GM18873 (cell line): ENCODE measurements around the gene FAM221A.
"Not testable (repeated sequence)": the region's sequence is repeated elsewhere in the genome, so short reads cannot be mapped to it uniquely, and the experiment has no call there.

Experiments used
- ATAC-seq: cut with Tn5 transposase; IDR thresholded peaks from one replicate; pipeline ENCODE4 v1.9.1; 2021; ENCODE audit warnings: mild to moderate bottlenecking, moderate library complexity, moderate number of reproducible peaks; ENCODE audit not compliant: unreplicated experiment, low FRiP score

FAM221A gene, protein sequence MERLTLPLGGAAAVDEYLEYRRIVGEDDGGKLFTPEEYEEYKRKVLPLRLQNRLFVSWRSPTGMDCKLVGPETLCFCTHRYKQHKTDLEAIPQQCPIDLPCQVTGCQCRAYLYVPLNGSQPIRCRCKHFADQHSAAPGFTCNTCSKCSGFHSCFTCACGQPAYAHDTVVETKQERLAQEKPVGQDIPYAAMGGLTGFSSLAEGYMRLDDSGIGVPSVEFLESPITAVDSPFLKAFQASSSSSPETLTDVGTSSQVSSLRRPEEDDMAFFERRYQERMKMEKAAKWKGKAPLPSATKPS

GRCh38 chr7:23679898-23680413 is at the start of gene FAM221A:
FAM221A (plus strand) TSS chr7:23680199; CDS start chr7:23680219, 20 bp downstream.
- peak; percentile 72 for ATAC-seq

- ATAC-seq = no peak
These were observed 46.6 kb upstream of the FAM221A start for GRCh38 chr7:23633417-23633816.

GRCh38 chr7:23645822-23646221 is 34.2 kb upstream of the FAM221A start:
- no peak for ATAC-seq

GRCh38 chr7:23653942-23654341 is 26.1 kb upstream of the FAM221A start:
- no peak for ATAC-seq

- no peak for ATAC-seq
These were observed 25.5 kb upstream of the FAM221A start for GRCh38 chr7:23654508-23654907.

GRCh38 chr7:23655433-23655832 is 24.6 kb upstream of the FAM221A start:
- no peak for ATAC-seq

DNA sequence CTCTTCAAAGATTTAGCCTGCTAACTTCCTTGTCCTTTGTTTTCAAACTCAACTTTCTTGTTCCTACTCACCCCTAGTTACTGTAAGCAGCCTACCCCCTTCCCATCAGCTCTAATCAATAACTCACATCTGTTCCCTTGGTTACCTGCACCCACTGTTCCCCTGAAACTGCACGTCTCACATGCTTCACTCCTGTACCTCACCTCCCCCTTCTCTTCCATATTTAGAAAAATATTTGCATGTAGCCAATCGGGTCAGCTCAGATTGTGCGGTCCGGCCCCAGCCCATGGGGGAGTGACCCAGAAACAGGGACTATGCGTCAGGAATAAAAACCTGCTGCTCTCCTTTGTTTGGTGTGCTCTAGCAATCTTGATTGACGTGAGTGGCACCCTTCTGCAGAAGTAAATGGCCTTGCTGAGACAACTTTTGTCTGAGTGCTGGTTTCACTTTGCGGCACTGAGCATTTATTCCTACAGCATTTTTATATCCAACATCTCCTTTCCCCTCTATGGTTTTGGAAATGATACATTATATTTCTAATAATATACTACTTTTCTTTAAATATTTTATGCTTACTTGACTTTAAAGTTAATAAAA is 21.1 kb upstream of the FAM221A start:
- ATAC-seq = no peak

- ATAC-seq = no peak
These were observed 18.6 kb upstream of the FAM221A start for GRCh38 chr7:23661385-23661784.

- no peak for ATAC-seq
These were observed 17.6 kb upstream of the FAM221A start for GRCh38 chr7:23662124-23662983.

- no peak for ATAC-seq
These were observed 17.1 kb upstream of the FAM221A start for GRCh38 chr7:23662984-23663313.

- no peak for ATAC-seq
These were observed 15.9 kb upstream of the FAM221A start for GRCh38 chr7:23664122-23664521.

DNA sequence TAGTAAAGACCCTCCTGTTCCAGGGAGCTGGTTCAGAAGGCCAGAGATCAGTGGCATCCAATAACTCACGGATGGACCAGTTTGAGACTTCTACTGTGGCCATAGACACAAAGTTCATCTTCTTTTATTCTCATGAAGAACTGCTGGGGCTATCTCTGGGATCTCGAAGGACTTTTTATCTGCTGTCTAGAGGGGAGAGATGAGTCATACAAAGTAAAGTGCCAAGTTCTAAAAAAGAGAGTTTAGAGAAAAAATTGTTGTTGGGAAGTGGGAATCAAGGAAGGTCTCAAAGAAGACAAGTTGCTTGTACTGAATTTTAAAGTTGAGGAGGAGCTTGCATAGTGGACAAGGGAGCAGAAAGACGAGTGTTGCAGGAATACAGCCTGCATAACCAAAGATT is 8.0 kb upstream of the FAM221A start:
- no peak for ATAC-seq

DNA sequence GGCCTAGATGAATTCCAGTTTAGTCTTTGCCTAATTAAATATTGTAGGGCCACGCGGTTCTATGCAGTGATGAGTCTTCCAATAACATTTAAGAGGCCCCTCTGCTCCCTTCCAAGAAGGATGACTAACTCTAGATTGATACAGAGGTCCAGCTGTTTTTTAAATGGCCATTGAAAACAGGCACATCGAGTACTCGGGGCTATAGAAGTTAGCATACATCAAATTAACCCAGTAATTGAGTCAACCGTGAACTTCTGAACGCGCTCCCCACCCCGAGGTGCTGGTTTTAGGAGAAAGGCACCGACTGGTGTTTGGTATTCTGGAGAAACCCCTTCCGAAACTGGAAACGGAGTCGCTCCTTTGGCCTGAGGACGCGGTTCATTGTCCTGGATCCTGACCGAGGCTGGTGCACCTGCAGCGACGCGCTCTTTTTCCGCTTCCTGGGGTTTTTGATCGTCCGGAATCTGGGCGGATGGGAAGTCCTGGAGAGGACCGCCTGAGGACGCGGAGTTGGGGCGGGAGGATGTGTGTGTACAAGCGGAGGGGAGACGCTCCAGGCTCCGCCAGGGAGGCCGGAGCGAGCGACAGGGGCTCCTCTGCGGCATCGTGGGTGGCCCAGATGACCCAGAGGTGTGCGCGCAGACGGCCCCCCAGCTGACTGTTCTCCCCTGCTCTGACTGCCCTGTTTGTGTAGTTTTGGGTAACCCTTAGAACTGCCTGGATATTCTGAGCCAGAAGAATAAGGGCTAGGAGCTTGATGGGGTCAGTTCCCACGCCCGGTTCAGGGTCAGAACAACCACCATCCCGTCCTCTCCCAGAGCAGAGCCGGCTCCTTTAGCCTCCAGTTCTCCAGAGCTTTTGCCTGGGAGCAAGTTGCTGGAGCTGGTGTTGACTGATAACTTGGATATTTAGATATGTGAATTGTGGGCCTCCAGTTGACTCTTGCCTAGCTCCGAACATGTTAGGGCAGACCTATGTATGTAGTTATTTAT is 711 bp downstream of the FAM221A start:
- no peak for ATAC-seq

DNA sequence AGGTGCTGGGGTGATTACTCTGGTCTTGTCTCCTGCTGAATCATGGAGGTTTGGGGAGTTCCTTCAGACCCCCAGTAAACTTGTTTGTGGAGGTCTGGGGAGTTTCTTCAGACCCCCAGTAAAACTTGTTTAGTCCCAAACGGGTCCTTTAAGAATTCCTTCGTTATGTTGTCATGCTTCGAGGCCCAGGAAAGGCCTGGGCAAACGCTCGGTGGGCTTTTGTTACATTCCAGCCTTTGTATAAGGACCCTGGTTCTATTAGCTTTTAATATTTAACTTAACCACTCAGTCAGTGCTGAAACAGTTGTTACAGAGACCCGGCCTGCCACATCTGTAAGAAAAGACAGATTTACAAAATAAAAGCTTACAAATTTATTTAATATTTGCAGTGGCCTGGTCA is 4.0 kb downstream of the FAM221A start:
- not testable (repeated sequence) for ATAC-seq

GRCh38 chr7:23685731-23686130 is 5.7 kb downstream of the FAM221A start:
- no peak for ATAC-seq

DNA sequence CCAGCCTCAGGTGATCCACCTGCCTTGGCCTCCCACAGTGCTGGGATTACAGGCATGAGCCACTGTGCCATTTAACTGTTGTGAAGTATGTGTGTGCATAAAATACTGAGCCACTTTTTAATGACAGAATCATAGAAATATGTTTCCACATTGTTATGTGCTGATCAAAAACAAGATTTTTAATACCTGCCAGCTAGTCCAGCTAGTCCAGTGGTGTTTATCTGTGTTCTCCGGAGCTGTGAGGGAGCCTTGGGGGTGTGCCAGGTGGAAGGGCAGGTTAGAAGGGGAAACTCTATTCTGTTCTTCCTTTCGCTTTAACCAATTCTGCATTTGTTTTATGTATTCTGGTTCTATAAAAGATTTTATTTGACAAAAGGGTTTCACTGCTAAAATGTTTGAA is 7.0 kb downstream of the FAM221A start:
- no peak for ATAC-seq

GRCh38 chr7:23689165-23689564 is 9.2 kb downstream of the FAM221A start:
- no peak for ATAC-seq

DNA sequence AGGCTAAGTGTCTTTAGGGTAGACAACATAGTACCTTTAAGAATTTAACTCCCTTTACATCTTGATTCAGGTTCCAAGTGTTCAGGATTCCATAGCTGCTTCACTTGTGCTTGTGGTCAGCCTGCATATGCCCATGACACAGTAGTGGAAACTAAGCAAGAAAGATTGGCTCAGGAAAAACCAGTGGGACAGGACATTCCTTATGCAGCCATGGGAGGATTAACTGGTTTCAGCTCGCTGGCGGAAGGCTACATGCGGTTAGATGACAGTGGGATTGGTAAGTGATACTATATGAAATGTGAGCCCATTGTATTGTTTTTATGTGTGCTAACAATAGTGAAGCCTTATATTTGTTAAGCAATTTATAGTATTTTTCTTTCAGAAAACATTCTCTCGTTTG is 11.3 kb downstream of the FAM221A start:
- no peak for ATAC-seq

DNA sequence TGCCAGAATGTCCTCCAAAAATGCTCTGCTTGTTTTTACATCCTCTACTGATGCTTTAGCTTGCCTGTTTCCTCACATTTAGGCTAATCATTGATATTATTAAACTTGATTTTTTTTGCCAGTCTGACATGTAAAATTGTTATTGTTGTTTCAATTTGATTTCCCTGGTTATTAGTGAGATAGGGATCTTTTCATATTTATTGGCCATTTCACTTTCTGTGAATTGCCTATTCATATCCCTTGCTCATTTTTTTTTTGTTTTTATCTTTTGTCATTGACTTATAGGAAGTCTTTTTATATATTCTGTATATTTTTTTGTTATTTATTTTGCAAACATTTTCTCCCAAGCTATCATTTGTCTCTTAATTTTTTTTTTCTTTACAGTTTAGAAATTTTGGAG is 13.2 kb downstream of the FAM221A start:
- no peak for ATAC-seq

DNA sequence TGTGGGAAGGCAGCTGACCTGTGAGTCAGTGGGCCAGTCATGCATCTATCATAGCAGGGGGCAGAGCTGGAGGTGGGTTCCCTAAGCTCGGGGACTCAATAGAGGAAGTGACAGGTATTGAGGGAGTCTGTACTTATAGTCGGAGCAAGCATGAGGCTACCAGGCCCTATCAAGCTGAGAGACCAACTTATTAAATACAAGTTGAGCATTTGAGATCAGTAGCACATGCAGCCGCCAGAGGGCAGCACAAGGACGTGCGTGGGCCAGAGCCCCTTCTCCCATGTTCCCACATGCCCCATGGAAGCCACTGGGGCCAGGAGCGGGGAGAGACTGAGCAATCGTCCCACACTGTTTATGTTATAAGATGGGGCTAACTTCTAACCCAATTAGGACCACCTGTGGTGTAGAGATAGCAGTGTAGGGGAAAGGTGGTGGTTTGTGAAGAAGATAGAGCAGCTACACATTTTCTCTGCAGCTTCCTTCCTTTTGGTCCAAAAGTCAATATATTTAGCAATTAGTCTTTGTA is 17.0 kb downstream of the FAM221A start:
- peak; percentile 53 for ATAC-seq
